ENCODE data around the gene FBP1.
"Not testable (repeated sequence)": the region's sequence is repeated elsewhere in the genome, so short reads cannot be mapped to it uniquely, and the experiment has no call there.

FBP1 gene

DNA sequence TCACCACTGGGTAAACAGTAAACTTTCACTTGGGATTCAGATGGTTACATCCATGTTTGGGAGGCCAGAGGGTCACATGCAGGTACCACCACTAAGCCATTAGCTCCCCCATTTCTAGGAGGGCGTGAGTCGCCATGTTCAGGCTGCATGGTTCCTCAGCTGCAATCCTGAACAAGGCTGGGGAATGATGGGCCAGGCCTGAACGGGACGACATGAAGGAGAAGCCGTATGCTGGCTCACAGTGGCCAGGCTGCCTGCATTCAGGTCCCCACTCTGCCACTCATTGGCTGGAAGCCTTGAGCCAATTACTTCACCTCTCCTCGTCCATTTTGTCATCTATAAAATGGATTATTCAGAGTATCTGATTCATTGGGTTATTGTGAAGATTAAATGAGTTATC lies 36.7 kb downstream of the FBP1 start:
- Histone ChIP-seq H3K27ac (no peak overlapping the region), H3K36me3 (replicated peaks) (no peaks in the 10 kb centered on the region), H3K27me3 (replicated peaks) (peaks cover 4% of the 10 kb centered on the region), H3K4me3 (ENCODE audit: low read depth, low read length) (no peak overlapping the region)
- no peak for DNase-seq
- TF ChIP-seq, protein P1, sequence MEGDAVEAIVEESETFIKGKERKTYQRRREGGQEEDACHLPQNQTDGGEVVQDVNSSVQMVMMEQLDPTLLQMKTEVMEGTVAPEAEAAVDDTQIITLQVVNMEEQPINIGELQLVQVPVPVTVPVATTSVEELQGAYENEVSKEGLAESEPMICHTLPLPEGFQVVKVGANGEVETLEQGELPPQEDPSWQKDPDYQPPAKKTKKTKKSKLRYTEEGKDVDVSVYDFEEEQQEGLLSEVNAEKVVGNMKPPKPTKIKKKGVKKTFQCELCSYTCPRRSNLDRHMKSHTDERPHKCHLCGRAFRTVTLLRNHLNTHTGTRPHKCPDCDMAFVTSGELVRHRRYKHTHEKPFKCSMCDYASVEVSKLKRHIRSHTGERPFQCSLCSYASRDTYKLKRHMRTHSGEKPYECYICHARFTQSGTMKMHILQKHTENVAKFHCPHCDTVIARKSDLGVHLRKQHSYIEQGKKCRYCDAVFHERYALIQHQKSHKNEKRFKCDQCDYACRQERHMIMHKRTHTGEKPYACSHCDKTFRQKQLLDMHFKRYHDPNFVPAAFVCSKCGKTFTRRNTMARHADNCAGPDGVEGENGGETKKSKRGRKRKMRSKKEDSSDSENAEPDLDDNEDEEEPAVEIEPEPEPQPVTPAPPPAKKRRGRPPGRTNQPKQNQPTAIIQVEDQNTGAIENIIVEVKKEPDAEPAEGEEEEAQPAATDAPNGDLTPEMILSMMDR (IDR thresholded peaks at IDR 0.05; ENCODE audit: low read depth, low read length, missing control alignments), result no peak
- in situ Hi-C loops (cut with HindIII; ENCODE audit: low pct_ligation_motif_present, low sequenced_read_pairs), result no loop called here

DNA sequence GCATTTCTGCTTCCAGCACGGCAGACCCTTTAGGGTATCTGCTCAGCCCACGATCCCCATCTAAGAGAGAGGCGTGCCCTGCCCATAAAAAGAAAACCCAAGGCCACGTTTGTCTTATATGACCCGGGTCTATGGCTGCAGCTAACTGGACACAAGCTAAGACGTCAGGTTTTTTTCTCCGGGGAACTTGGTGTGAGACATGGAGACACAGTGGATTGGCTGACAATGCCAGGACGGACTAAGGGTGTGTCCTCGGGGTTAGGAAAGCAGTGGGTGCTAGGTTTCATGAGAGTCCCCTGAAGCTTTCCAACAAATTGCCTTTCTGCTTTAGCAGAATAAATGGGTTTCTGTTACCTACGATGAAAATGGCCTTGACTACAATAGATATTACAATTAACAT lies 38.6 kb downstream of the FBP1 start:
- no peaks in the 10 kb centered on the region for H3K27me3 ChIP-seq (replicated peaks)
- H3K27ac ChIP-seq, result no peak overlapping the region
- H3K36me3 ChIP-seq (replicated peaks), result no peaks in the 10 kb centered on the region
- in situ Hi-C loops (cut with HindIII; ENCODE audit: low pct_ligation_motif_present, low sequenced_read_pairs), result no loop called here
- H3K4me3 ChIP-seq (ENCODE audit: low read depth, low read length), result no peak overlapping the region
- DNase-seq, result no peak
- TF ChIP-seq, protein P1 (IDR thresholded peaks at IDR 0.05; ENCODE audit: low read depth, low read length, missing control alignments), result no peak

- TF ChIP-seq, protein P1 (IDR thresholded peaks at IDR 0.05; ENCODE audit: low read depth, low read length, missing control alignments), result no peak
- no peaks in the 10 kb centered on the region for H3K27me3 ChIP-seq (replicated peaks)
These were observed 39.1 kb downstream of the FBP1 start for GRCh38 chr9:94600258-94600657.

GRCh38 chr9:94599102-94599501 lies 40.2 kb downstream of the FBP1 start:
- no peaks in the 10 kb centered on the region for H3K27me3 ChIP-seq (replicated peaks)
- TF ChIP-seq, protein P1 (IDR thresholded peaks at IDR 0.05; ENCODE audit: low read depth, low read length, missing control alignments), result no peak
- in situ Hi-C loops (cut with HindIII; ENCODE audit: low pct_ligation_motif_present, low sequenced_read_pairs), result no loop called here
- no peak for DNase-seq
- no peak overlapping the region for H3K4me3 ChIP-seq (ENCODE audit: low read depth, low read length)
- H3K36me3 ChIP-seq (replicated peaks), result no peaks in the 10 kb centered on the region
- no peak overlapping the region for H3K27ac ChIP-seq

More at GRCh38 chr9:94600258-94600657, 39.1 kb downstream of the FBP1 start:
- in situ Hi-C loops (cut with HindIII; ENCODE audit: low pct_ligation_motif_present, low sequenced_read_pairs), result no loop called here
- Histone ChIP-seq H3K27ac (no peak overlapping the region), H3K4me3 (ENCODE audit: low read depth, low read length) (no peak overlapping the region), H3K36me3 (replicated peaks) (no peaks in the 10 kb centered on the region)
- no peak for DNase-seq

- Histone ChIP-seq H3K27ac (no peak within 1 kb of the TSS), H3K4me3 (ENCODE audit: low read depth, low read length) (no peak within 1 kb of the TSS), H3K27me3 (replicated peaks) (no peaks in the 10 kb centered on the region), H3K36me3 (replicated peaks) (no peaks in the 10 kb centered on the region)
- in situ Hi-C loops (cut with HindIII; ENCODE audit: low pct_ligation_motif_present, low sequenced_read_pairs), result no loop called here
- TF ChIP-seq, protein P1 (IDR thresholded peaks at IDR 0.05; ENCODE audit: low read depth, low read length, missing control alignments), result no peak
- DNase-seq, result no peak
These were observed 45.6 kb downstream of the FBP1 start, which contains the start of gene FBP2 for GRCh38 chr9:94593459-94594345. FBP2 (minus strand) TSS chr9:94593824; CDS start chr9:94593726, 98 bp downstream.

DNA sequence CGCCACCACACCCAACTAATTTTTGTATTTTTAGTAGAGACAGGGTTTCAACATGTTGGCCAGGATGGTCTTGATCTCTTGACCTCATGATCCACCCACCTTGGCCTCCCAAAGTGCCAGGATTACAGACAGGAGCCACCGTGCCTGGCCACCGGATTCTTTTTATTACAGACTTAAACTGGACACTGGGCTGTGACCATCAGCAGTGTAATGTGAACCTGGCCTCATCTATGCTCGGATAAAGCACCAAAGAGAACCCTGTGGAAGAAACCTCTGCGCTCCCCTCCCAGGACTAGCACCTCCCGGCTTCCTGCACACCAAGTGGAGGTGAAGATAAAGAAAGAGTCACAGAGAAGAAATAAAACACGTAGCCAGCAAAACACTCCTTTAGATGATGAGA lies 46.6 kb downstream of the FBP1 start:
- DNase-seq; in situ Hi-C loops (cut with HindIII; ENCODE audit: low pct_ligation_motif_present, low sequenced_read_pairs); H3K27ac ChIP-seq; H3K4me3 ChIP-seq (ENCODE audit: low read depth, low read length); H3K36me3 ChIP-seq (replicated peaks); H3K27me3 ChIP-seq (replicated peaks): not testable (repeated sequence)

Measured in brain microvascular endothelial cell (primary cell).